ENCODE data around the gene GRB2. TPM values are rescaled to one million over a fixed set of nuclear protein-coding genes. Genes with fewer than 3 reads are reported as not detected.

The GRB2 gene
- total RNA-seq, 1 experiment from 2014 or later, result 92.6 TPM

DNA sequence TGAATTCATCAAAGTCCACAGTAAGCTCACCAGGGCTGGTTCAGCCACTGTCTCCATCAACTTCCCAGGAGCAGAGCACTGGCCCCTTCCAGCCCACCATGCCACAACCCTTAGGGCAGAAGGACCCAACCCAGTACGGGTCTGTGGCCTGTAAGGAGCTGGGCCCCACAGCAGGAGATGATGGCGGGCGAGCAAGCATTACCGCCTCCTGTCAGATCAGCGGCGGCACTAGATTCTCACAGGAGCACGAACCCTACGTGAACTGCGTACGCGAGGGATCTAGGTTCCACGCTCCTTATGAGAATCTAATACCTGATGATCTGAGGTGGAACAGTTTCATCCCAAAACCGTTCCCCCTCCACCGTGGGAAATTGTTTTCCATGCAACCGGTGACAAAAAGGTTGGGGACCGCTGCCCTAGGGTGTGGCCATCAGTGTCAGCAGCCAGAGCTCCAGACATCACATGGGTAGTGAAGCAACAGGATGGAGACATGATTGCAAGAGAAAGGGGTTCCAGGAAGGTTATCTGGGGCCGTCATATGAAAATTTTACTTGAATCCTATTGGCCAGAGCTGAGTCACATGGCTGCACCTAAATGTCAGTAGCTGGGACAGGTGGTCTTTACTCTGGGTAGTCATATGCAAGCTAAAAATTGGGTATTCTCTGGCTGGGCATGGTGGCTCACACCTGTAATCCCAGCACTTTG is 103.8 kb downstream of the GRB2 start (continued):
- TF ChIP-seq, protein P1, sequence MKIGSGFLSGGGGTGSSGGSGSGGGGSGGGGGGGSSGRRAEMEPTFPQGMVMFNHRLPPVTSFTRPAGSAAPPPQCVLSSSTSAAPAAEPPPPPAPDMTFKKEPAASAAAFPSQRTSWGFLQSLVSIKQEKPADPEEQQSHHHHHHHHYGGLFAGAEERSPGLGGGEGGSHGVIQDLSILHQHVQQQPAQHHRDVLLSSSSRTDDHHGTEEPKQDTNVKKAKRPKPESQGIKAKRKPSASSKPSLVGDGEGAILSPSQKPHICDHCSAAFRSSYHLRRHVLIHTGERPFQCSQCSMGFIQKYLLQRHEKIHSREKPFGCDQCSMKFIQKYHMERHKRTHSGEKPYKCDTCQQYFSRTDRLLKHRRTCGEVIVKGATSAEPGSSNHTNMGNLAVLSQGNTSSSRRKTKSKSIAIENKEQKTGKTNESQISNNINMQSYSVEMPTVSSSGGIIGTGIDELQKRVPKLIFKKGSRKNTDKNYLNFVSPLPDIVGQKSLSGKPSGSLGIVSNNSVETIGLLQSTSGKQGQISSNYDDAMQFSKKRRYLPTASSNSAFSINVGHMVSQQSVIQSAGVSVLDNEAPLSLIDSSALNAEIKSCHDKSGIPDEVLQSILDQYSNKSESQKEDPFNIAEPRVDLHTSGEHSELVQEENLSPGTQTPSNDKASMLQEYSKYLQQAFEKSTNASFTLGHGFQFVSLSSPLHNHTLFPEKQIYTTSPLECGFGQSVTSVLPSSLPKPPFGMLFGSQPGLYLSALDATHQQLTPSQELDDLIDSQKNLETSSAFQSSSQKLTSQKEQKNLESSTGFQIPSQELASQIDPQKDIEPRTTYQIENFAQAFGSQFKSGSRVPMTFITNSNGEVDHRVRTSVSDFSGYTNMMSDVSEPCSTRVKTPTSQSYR (CRISPR knock-in tag; IDR thresholded peaks at IDR 0.05), result no peak
- TF ChIP-seq, protein P2, sequence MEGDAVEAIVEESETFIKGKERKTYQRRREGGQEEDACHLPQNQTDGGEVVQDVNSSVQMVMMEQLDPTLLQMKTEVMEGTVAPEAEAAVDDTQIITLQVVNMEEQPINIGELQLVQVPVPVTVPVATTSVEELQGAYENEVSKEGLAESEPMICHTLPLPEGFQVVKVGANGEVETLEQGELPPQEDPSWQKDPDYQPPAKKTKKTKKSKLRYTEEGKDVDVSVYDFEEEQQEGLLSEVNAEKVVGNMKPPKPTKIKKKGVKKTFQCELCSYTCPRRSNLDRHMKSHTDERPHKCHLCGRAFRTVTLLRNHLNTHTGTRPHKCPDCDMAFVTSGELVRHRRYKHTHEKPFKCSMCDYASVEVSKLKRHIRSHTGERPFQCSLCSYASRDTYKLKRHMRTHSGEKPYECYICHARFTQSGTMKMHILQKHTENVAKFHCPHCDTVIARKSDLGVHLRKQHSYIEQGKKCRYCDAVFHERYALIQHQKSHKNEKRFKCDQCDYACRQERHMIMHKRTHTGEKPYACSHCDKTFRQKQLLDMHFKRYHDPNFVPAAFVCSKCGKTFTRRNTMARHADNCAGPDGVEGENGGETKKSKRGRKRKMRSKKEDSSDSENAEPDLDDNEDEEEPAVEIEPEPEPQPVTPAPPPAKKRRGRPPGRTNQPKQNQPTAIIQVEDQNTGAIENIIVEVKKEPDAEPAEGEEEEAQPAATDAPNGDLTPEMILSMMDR (IDR thresholded peaks at IDR 0.05), result no peak
- TF ChIP-seq ZNF263 (CRISPR knock-in tag; IDR thresholded peaks at IDR 0.05; ENCODE audit: low read depth), result no peak
- TF ChIP-seq, protein P3, sequence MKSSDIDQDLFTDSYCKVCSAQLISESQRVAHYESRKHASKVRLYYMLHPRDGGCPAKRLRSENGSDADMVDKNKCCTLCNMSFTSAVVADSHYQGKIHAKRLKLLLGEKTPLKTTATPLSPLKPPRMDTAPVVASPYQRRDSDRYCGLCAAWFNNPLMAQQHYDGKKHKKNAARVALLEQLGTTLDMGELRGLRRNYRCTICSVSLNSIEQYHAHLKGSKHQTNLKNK (CRISPR knock-in tag; IDR thresholded peaks at IDR 0.05), result no peak
- TF ChIP-seq FOXJ3 (CRISPR knock-in tag; IDR thresholded peaks at IDR 0.05; ENCODE audit: borderline replicate concordance), result no peak
- TF ChIP-seq SMAD3 (CRISPR knock-in tag; IDR thresholded peaks at IDR 0.05; ENCODE audit: borderline replicate concordance), result no peak
- no peak for TF ChIP-seq FOXP1 (CRISPR knock-in tag; IDR thresholded peaks at IDR 0.05; ENCODE audit: borderline replicate concordance)
- TF ChIP-seq EMX1 (CRISPR knock-in tag; IDR thresholded peaks at IDR 0.05), result no peak

DNA sequence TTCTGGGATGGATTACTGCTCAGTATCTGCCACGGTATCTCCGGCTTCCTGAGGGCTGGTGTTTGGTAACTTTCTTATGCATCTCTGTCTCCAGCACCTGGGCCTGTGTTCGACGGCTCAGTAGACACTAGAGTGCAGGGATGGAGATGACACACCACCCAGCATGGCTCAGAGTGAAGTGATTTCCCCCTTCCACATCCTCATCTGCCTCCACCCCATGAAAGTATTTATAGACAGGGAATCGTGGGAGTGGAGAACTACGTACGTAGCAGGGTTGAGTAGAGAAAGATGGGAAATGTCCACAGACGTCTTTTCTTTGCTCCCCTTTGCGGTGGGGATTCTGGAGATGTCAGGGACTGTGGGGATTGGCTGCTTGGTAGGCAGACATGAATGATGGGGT is 104.4 kb downstream of the GRB2 start:
- ChIA-PET POLR2A (no interaction called here), CTCF (interaction anchor here (1.1 to 1.2 kb wide), 2 partner anchors 12 to 111 kb away, joined by 5 to 7 read pairs; partner anchors contain the start of gene SLC25A19)
- Mint-ChIP-seq H3K4me3 (no peak overlapping the region), H3K36me3 (no peaks in the 10 kb centered on the region), H3K27ac (no peak overlapping the region), H3K27me3 (ENCODE audit: low read depth) (no peaks in the 10 kb centered on the region), H3K4me1 (no peaks in the 10 kb centered on the region), H3K9me3 (no peaks in the 10 kb centered on the region)
- TF ChIP-seq RELA (CRISPR knock-in tag; IDR thresholded peaks at IDR 0.05; ENCODE audit: borderline replicate concordance) (no peak), TEAD4 (CRISPR knock-in tag; IDR thresholded peaks at IDR 0.05) (no peak)
- TF ChIP-seq, protein P4, sequence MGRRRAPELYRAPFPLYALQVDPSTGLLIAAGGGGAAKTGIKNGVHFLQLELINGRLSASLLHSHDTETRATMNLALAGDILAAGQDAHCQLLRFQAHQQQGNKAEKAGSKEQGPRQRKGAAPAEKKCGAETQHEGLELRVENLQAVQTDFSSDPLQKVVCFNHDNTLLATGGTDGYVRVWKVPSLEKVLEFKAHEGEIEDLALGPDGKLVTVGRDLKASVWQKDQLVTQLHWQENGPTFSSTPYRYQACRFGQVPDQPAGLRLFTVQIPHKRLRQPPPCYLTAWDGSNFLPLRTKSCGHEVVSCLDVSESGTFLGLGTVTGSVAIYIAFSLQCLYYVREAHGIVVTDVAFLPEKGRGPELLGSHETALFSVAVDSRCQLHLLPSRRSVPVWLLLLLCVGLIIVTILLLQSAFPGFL (CRISPR knock-in tag; IDR thresholded peaks at IDR 0.05; ENCODE audit: borderline replicate concordance), result no peak
- TF ChIP-seq, protein P3 (CRISPR knock-in tag; IDR thresholded peaks at IDR 0.05), result no peak
- TF ChIP-seq, protein P5, sequence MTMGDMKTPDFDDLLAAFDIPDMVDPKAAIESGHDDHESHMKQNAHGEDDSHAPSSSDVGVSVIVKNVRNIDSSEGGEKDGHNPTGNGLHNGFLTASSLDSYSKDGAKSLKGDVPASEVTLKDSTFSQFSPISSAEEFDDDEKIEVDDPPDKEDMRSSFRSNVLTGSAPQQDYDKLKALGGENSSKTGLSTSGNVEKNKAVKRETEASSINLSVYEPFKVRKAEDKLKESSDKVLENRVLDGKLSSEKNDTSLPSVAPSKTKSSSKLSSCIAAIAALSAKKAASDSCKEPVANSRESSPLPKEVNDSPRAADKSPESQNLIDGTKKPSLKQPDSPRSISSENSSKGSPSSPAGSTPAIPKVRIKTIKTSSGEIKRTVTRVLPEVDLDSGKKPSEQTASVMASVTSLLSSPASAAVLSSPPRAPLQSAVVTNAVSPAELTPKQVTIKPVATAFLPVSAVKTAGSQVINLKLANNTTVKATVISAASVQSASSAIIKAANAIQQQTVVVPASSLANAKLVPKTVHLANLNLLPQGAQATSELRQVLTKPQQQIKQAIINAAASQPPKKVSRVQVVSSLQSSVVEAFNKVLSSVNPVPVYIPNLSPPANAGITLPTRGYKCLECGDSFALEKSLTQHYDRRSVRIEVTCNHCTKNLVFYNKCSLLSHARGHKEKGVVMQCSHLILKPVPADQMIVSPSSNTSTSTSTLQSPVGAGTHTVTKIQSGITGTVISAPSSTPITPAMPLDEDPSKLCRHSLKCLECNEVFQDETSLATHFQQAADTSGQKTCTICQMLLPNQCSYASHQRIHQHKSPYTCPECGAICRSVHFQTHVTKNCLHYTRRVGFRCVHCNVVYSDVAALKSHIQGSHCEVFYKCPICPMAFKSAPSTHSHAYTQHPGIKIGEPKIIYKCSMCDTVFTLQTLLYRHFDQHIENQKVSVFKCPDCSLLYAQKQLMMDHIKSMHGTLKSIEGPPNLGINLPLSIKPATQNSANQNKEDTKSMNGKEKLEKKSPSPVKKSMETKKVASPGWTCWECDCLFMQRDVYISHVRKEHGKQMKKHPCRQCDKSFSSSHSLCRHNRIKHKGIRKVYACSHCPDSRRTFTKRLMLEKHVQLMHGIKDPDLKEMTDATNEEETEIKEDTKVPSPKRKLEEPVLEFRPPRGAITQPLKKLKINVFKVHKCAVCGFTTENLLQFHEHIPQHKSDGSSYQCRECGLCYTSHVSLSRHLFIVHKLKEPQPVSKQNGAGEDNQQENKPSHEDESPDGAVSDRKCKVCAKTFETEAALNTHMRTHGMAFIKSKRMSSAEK (CRISPR knock-in tag; IDR thresholded peaks at IDR 0.05; ENCODE audit: borderline replicate concordance), result no peak
- no peak for DNase-seq (ENCODE audit: low spot score)
- ATAC-seq, result no peak
